ENCODE results near the gene YARS1.

The YARS1 gene

GRCh38 chr1:32860566-32860965, 43.4 kb upstream of the YARS1 start:
- H3K27ac ChIP-seq: no peak overlapping the region
- no peak for TF ChIP-seq CTCF (conservative IDR thresholded peaks at IDR 0.05)

GRCh38 chr1:32859915-32860314, 42.8 kb upstream of the YARS1 start:
- TF ChIP-seq CTCF (conservative IDR thresholded peaks at IDR 0.05): no peak
- H3K27ac ChIP-seq: no peak overlapping the region

- H3K27ac ChIP-seq: no peak overlapping the region
- TF ChIP-seq CTCF (conservative IDR thresholded peaks at IDR 0.05): no peak
Measured at GRCh38 chr1:32858791-32859190, 41.6 kb upstream of the YARS1 start.

- TF ChIP-seq CTCF (conservative IDR thresholded peaks at IDR 0.05): no peak
- H3K27ac ChIP-seq: no peak overlapping the region
Measured at GRCh38 chr1:32858136-32858535, 41.0 kb upstream of the YARS1 start.

- H3K27ac ChIP-seq: no peak overlapping the region
- no peak for TF ChIP-seq CTCF (conservative IDR thresholded peaks at IDR 0.05)
Measured at GRCh38 chr1:32855861-32856617, 38.9 kb upstream of the YARS1 start.

GRCh38 chr1:32848354-32849063, 31.4 kb upstream of the YARS1 start:
- no peak for TF ChIP-seq CTCF (conservative IDR thresholded peaks at IDR 0.05)
- H3K27ac ChIP-seq: no peak overlapping the region

- no peak for TF ChIP-seq CTCF (conservative IDR thresholded peaks at IDR 0.05)
- H3K27ac ChIP-seq: no peak overlapping the region
Measured at GRCh38 chr1:32831878-32832277, 14.7 kb upstream of the YARS1 start.
